Measurements from ENCODE around the gene REEP2. TPM values are rescaled to one million over a fixed set of nuclear protein-coding genes. Genes with fewer than 3 reads are reported as not detected.
A peak's percentile ranks its signal among the peaks of the same experiment; 100 is the strongest.

REEP2 gene
- total RNA-seq, 3 donors from 2014 or later: 0.88 to 2.7 (median 0.98) TPM

GRCh38 chr5:138490648-138491283, 51.9 kb downstream of the REEP2 start:
- Histone ChIP-seq H3K9me3 (no peaks in the 10 kb centered on the region), H3K4me1 (peaks cover 13 to 15% of the 10 kb centered on the region in 2 donors), H3K27ac (peak overlapping the region in 1 of 2 donors; percentile 19), H3K4me3 (peak overlapping the region in 1 of 3 donors; percentile 75), H3K27me3 (no peaks in the 10 kb centered on the region), H3K36me3 (no peaks in the 10 kb centered on the region)
- no peak for TF ChIP-seq POLR2A (IDR thresholded peaks at IDR 0.05)
- TF ChIP-seq POLR2AphosphoS5 (IDR thresholded peaks at IDR 0.05): no peak
- TF ChIP-seq CTCF (IDR thresholded peaks at IDR 0.05): no peak
- intact Hi-C loops (cut with DNase I; ENCODE audit: low total_unique reads): loop anchor here (1.0 kb wide), 1 partner anchor 40 kb away; no protein-coding TSS in a partner anchor
- DNase-seq (ENCODE audit: low spot score in 2 of 2): no peak

DNA sequence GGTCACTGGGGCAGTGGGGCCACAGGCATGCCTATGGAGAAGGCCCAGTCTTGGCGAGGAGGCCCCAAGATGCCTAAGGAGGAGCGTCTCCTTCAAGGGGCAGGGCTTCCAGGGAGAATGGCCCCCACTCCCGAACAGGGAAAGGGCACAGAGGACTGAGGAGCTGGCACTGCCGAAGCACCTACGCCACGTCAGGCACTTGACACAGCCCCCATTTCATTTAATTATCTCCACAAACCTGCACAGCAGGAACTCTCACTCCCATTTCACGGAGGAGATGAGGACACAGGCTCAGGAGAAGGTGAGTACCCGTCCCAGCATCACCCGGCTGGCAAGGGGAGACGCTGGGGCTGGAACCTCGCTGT, 52.4 kb downstream of the REEP2 start:
- peaks cover 13 to 15% of the 10 kb centered on the region in 2 donors for H3K4me1 ChIP-seq
- DNase-seq (ENCODE audit: low spot score in 2 of 2): no peak

DNA sequence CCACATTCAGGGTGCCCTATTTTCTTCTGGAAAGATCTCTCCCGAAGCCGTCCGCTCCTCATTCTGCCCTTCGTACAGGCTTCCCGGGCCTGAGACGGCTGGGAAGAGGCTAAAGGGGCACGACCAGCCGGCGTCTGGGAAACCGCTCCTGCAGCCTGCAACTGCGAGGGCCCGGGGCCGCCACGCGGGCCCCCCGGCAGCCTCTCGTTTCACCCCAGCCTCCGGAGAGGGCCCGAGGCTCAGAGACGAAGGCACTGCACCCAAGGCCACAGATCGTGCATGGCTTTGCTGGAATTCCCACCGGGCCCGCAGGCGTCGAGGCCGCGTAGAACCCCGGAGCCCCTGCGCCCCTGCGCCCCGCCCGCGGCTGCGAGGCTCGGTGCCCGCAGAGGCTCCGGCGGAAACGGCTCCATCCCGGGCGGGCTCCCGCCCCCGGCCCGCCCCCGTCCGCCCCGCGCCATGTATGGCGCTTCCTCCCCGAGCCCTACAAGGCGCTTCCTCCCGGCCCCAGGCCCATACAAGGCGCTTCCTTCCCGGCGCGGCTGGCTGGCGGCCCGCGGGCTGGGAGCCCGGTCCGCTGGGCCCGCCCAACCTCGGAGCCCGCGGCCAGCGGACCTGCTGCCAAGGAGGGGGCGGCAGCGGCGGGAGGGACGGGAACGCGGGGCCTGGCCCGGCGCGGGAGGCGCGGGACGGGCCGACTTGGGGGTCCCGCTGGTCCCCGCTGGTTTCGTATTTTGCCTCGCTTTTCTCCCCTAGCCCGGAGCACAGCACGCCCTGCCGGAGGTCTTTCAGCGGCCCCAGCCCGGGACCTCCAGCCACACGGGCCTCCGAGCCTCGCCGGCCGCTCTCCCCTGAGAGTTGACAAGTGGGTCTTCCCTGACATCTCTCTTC, 53.1 kb downstream of the REEP2 start:
- H3K9me3 ChIP-seq: no peaks in the 10 kb centered on the region
- DNase-seq (ENCODE audit: low spot score in 2 of 2): peak; percentile 89 to 92
- intact Hi-C loops (cut with DNase I; ENCODE audit: low total_unique reads): loop anchor here (1.0 kb wide), 1 partner anchor 42 kb away; no protein-coding TSS in a partner anchor
- no peaks in the 10 kb centered on the region for H3K36me3 ChIP-seq
- H3K4me1 ChIP-seq: peaks cover 13 to 15% of the 10 kb centered on the region in 2 donors
- H3K4me3 ChIP-seq: peak overlapping the region; percentile 48 to 75 (median 65)
- no peak for TF ChIP-seq POLR2A (IDR thresholded peaks at IDR 0.05)
- TF ChIP-seq POLR2AphosphoS5 (IDR thresholded peaks at IDR 0.05): peak; percentile 34 to 61 (median 39)
- H3K27me3 ChIP-seq: no peaks in the 10 kb centered on the region
- H3K27ac ChIP-seq: peak overlapping the region; percentile 86 to 91

More for the DNA sequence above, 52.4 kb downstream of the REEP2 start:
- H3K9me3 ChIP-seq: no peaks in the 10 kb centered on the region
- H3K36me3 ChIP-seq: no peaks in the 10 kb centered on the region
- H3K27ac ChIP-seq: peak overlapping the region; percentile 56 to 86
- TF ChIP-seq CTCF (IDR thresholded peaks at IDR 0.05): no peak
- no peak for TF ChIP-seq POLR2A (IDR thresholded peaks at IDR 0.05)
- TF ChIP-seq POLR2AphosphoS5 (IDR thresholded peaks at IDR 0.05): no peak
- H3K4me3 ChIP-seq: peak overlapping the region; percentile 48 to 75 (median 65)
- intact Hi-C loops (cut with DNase I; ENCODE audit: low total_unique reads): loop anchor here (1.0 kb wide), 1 partner anchor 41 kb away; no protein-coding TSS in a partner anchor
- no peaks in the 10 kb centered on the region for H3K27me3 ChIP-seq

DNA sequence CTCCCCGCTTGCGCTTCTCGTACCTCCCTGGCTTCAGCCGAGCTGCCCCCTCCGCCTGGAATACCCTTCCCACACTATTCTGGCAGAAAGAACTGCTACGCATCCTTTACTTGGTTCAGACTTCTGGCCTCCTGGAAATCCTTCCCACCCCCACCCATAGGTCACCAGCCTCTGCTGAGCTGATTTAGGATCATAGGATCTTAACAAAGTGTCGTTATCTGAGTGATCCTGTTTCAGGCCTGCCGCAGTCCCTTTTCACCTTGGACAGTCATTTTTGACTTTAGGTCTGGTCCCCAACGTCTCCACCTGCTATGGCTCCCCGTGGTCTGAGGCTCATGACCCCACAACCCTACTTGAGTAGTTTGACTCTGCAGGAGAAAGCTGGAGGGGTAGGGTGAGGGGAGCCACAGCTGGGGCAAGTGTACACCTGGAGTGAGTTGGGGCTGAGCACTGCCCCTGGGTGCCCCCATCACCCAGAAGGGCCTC, 53.7 kb downstream of the REEP2 start:
- Histone ChIP-seq H3K27me3 (no peaks in the 10 kb centered on the region), H3K9me3 (no peaks in the 10 kb centered on the region), H3K27ac (peak overlapping the region; percentile 86 to 91), H3K4me3 (peak overlapping the region; percentile 48 to 75 (median 65)), H3K36me3 (no peaks in the 10 kb centered on the region), H3K4me1 (peaks cover 13 to 15% of the 10 kb centered on the region in 2 donors)
- intact Hi-C loops (cut with DNase I; ENCODE audit: low total_unique reads): no loop called here
- no peak for TF ChIP-seq CTCF (IDR thresholded peaks at IDR 0.05)
- no peak for DNase-seq (ENCODE audit: low spot score in 2 of 2)

- H3K27me3 ChIP-seq: no peaks in the 10 kb centered on the region
- TF ChIP-seq POLR2A (IDR thresholded peaks at IDR 0.05) (no peak), POLR2AphosphoS5 (IDR thresholded peaks at IDR 0.05) (no peak), CTCF (IDR thresholded peaks at IDR 0.05) (no peak)
- intact Hi-C loops (cut with DNase I; ENCODE audit: low total_unique reads): no loop called here
Observed at GRCh38 chr5:138495351-138495750, 56.5 kb downstream of the REEP2 start.

More at GRCh38 chr5:138495351-138495750, 56.5 kb downstream of the REEP2 start:
- DNase-seq (ENCODE audit: low spot score in 2 of 2): no peak
- H3K4me3 ChIP-seq: no peak overlapping the region
- no peaks in the 10 kb centered on the region for H3K36me3 ChIP-seq
- peaks cover 13 to 15% of the 10 kb centered on the region in 2 donors for H3K4me1 ChIP-seq
- H3K9me3 ChIP-seq: no peaks in the 10 kb centered on the region
- no peak overlapping the region for H3K27ac ChIP-seq

Other genes with a start within 250 kb of the REEP2 start
- gene CDC23, start 225.7 kb upstream of the REEP2 start, total RNA-seq: 10 to 100 TPM; 15.0 to 31.3 (median 22.0) TPM
- not detected for gene GFRA3, start 164.4 kb upstream of the REEP2 start, total RNA-seq
- under 1 TPM in 1 of 3 donors, not detected in 2; 0.64 TPM for gene CDC25C, start 107.3 kb upstream of the REEP2 start, total RNA-seq
- 10 to 100 TPM; 16.6 to 31.0 (median 23.3) TPM for gene FAM53C, start 100.8 kb upstream of the REEP2 start, total RNA-seq
- 10 to 100 TPM; 61.3 to 85.0 (median 66.5) TPM for gene KDM3B, start 86.4 kb upstream of the REEP2 start, total RNA-seq
- 10 to 100 TPM; 11.8 to 61.0 (median 18.4) TPM for gene EGR1, start 26.4 kb downstream of the REEP2 start, total RNA-seq
- gene ETF1, start 104.2 kb downstream of the REEP2 start, total RNA-seq: 100 to 1,000 TPM in 2 of 3 donors, 10 to 100 TPM in 1; 95.4 to 112 (median 104) TPM
- 100 to 1,000 TPM; 236 to 288 (median 266) TPM for gene HSPA9, start 136.3 kb downstream of the REEP2 start, total RNA-seq